Renal cortex interstitium (tissue), 11 donors: Measurements from ENCODE around the gene CBFA2T2. TPM values are rescaled to one million over a fixed set of nuclear protein-coding genes. Genes with fewer than 3 reads are reported as not detected.

ENCODE experiments used
- DNase-seq, 11 donors: peaks; one replicate each; pipeline ENCODE4 v3.0.0-alpha.2; 2013; ENCODE audit warnings: low read depth in 9 of 11, low spot score in 4 of 11; ENCODE audit errors: extremely low read depth in 1 of 11
- polyA plus RNA-seq, 3 donors: library from polyadenylated mRNA; unstranded; fragments of 120-200 nt; gene quantifications; one replicate each; pipeline ENCODE4 v1.2.1, GENCODE V29; 2013; ENCODE audit not compliant: insufficient read length in 3 of 3

Gene CBFA2T2
- polyA plus RNA-seq, 3 donors = 26.8 to 35.9 (median 27.4) TPM

GRCh38 chr20:33600414-33600813 is 110.5 kb downstream of the CBFA2T2 start:
- no peak for DNase-seq

- DNase-seq = no peak
These were observed 111.1 kb downstream of the CBFA2T2 start for GRCh38 chr20:33600981-33601380.

- DNase-seq = no peak
These were observed 112.0 kb downstream of the CBFA2T2 start for GRCh38 chr20:33601861-33602260.

GRCh38 chr20:33602826-33603590 is 113.1 kb downstream of the CBFA2T2 start:
- no peak for DNase-seq

- no peak for DNase-seq
These were observed 114.4 kb downstream of the CBFA2T2 start for GRCh38 chr20:33604084-33604990.

GRCh38 chr20:33604991-33605370 is 115.1 kb downstream of the CBFA2T2 start:
- DNase-seq = no peak

GRCh38 chr20:33606118-33606771 is 116.3 kb downstream of the CBFA2T2 start:
- no peak for DNase-seq

- DNase-seq = no peak
These were observed 119.6 kb downstream of the CBFA2T2 start for GRCh38 chr20:33609504-33609903.

- no peak for DNase-seq
These were observed 121.2 kb downstream of the CBFA2T2 start for GRCh38 chr20:33611106-33611505.

GRCh38 chr20:33612001-33612400 is 122.1 kb downstream of the CBFA2T2 start:
- DNase-seq = no peak

GRCh38 chr20:33621717-33622400 is 132.0 kb downstream of the CBFA2T2 start:
- DNase-seq = no peak

GRCh38 chr20:33622705-33623365 is 132.9 kb downstream of the CBFA2T2 start:
- no peak for DNase-seq

GRCh38 chr20:33624399-33624798 is 134.5 kb downstream of the CBFA2T2 start:
- DNase-seq = no peak

GRCh38 chr20:33626190-33626589 is 136.3 kb downstream of the CBFA2T2 start:
- no peak for DNase-seq

GRCh38 chr20:33627577-33628216 is 137.8 kb downstream of the CBFA2T2 start:
- no peak for DNase-seq

- DNase-seq = no peak
These were observed 139.6 kb downstream of the CBFA2T2 start for GRCh38 chr20:33629533-33629932.

- DNase-seq = no peak
These were observed 140.1 kb downstream of the CBFA2T2 start for GRCh38 chr20:33629979-33630378.

- DNase-seq = no peak
These were observed 140.6 kb downstream of the CBFA2T2 start for GRCh38 chr20:33630507-33630906.
